Testis (tissue), 3 donors: ENCODE data around the gene DPP3. TPM values are rescaled to one million over a fixed set of nuclear protein-coding genes. Genes with fewer than 3 reads are reported as not detected.

ENCODE experiments used
- DNase-seq: peaks from one replicate; pipeline ENCODE4 v3.0.0-alpha.2; 2019
- H3K27ac ChIP-seq, 2 donors: fragments of 200-600 bp; sonication (generic); one replicate each; pipeline ENCODE4 v1.5.1; 2019
- H3K27me3 ChIP-seq: fragments of 200-600 bp; sonication (generic); one replicate; pipeline ENCODE4 v1.5.1; 2019
- H3K36me3 ChIP-seq: fragments of 200-600 bp; sonication (generic); one replicate; pipeline ENCODE4 v1.5.1; 2017; ENCODE audit warnings: low read depth; ENCODE audit errors: missing control alignments
- H3K4me1 ChIP-seq: fragments of 200-600 bp; sonication (generic); one replicate; pipeline ENCODE4 v1.5.1; 2019
- H3K4me3 ChIP-seq, 2 donors: fragments of 200-600 bp; sonication (generic); one replicate each; pipeline ENCODE4 v1.5.1; 2017 to 2019
- H3K9me3 ChIP-seq: fragments of 200-600 bp; sonication (generic); one replicate; pipeline ENCODE4 v1.5.1; 2017
- POLR2A ChIP-seq: fragments of 450-650 bp; IDR thresholded peaks from one replicate; pipeline ENCODE4 v1.6.1; 2017; ENCODE audit warnings: antibody characterized with exemption, mild to moderate bottlenecking, moderate library complexity
- WGBS, 2 donors: methylation state at CpG; one replicate each; pipeline ENCODE4 v1.1.5; 2018; 5-methylcytosine and 5-hydroxymethylcytosine counted together
- intact Hi-C: fragments of 100-400 bp; cut with DNase I; formaldehyde crosslinking; loops from one replicate; pipeline ENCODE4 v1.15.1; 2023; ENCODE audit warnings: low total_unique reads
- polyA plus RNA-seq: library from polyadenylated mRNA; stranded (reverse); fragments of 350-450 nt; fragmentation: Illumina TruSeq; extraction: RNeasy Lipid Tissue Mini Kit (QIAGEN cat#74804); gene quantifications from one replicate; pipeline ENCODE4 v1.2.3, GENCODE V29; 2014; ENCODE audit warnings: low read depth, low replicate concordance; ENCODE audit not compliant: insufficient read depth
- total RNA-seq, 2 donors: library from RNA; depleted of rRNA; stranded (reverse); fragments of >200 nt; gene quantifications; one replicate each; pipeline ENCODE4 v1.2.3, GENCODE V29; 2016
- TF ChIP-seq, protein P1 (sequence below), 3 experiments: fragments of 450-650 bp in 2 of 3; fragments of 200-600 bp in 1 of 3; sonication (generic) in 1 of 3; IDR thresholded peaks; one replicate each; pipeline ENCODE4 v1.5.1; 2016 to 2019; ENCODE audit warnings: antibody characterized with exemption in 3 of 3, mild to moderate bottlenecking in 2 of 3, moderate library complexity in 1 of 3

The DPP3 gene
- total and polyA plus RNA-seq, 3 donors from 2014 or later, result 24.8 to 31.0 (median 29.3) TPM

DNA sequence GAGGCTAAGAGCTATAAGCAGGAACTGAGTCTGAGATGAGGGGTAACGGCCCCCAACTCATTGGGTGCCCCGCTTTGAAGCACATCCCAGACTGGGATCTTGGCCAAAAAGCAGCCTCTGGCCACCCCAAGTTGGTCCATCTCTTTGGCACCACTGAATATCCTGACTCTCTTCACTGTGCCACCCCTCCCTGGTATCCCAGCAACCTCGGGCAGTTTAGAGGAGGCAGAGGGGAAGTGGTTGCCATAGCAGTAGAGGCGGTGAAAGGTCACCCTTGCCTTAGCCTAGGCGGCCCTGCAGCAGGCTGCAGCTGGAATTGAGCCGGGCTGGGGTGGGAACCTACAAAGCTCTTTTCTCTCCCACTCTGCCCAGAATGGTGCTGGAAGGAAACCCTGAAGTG is 12.5 kb upstream of the DPP3 start:
- TF ChIP-seq POLR2A, result no peak
- TF ChIP-seq, protein P1, sequence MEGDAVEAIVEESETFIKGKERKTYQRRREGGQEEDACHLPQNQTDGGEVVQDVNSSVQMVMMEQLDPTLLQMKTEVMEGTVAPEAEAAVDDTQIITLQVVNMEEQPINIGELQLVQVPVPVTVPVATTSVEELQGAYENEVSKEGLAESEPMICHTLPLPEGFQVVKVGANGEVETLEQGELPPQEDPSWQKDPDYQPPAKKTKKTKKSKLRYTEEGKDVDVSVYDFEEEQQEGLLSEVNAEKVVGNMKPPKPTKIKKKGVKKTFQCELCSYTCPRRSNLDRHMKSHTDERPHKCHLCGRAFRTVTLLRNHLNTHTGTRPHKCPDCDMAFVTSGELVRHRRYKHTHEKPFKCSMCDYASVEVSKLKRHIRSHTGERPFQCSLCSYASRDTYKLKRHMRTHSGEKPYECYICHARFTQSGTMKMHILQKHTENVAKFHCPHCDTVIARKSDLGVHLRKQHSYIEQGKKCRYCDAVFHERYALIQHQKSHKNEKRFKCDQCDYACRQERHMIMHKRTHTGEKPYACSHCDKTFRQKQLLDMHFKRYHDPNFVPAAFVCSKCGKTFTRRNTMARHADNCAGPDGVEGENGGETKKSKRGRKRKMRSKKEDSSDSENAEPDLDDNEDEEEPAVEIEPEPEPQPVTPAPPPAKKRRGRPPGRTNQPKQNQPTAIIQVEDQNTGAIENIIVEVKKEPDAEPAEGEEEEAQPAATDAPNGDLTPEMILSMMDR (IDR thresholded peaks at IDR 0.05), result no peak
- intact Hi-C loops, result no loop called here
- DNase-seq, result peak; percentile 28
- H3K27ac ChIP-seq, result no peak overlapping the region
- H3K27me3 ChIP-seq, result no peaks in the 10 kb centered on the region
- no peaks in the 10 kb centered on the region for H3K36me3 ChIP-seq
- H3K9me3 ChIP-seq, result no peaks in the 10 kb centered on the region
- peaks cover 10% of the 10 kb centered on the region for H3K4me1 ChIP-seq
- peak overlapping the region; percentile 63 to 75 for H3K4me3 ChIP-seq
- WGBS, 2 donors, result 35 to 37% methylated on average over 5 to 6 of the region's 6 CpGs

DNA sequence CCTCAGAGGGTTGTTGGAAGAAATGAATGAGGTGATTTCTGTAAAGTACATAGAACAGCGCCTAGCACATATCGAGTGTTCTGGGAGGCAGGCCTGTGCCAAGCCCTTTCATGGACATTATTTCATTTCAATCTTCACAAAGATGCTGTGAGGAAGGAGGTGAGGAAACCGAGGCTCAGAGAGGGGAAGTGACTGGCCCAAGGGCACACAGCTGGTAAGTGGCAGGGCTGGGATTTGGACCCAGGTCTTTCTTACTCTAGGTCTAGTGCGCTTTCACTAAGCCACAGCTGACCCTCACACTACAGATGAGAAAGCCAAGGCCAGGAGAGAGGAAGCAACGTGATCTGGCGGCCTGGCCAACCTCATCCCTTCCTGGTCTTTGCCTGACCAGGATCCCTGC is 11.5 kb upstream of the DPP3 start:
- Histone ChIP-seq H3K4me3 (no peak overlapping the region), H3K27ac (no peak overlapping the region), H3K4me1 (peaks cover 10% of the 10 kb centered on the region), H3K27me3 (no peaks in the 10 kb centered on the region), H3K36me3 (no peaks in the 10 kb centered on the region), H3K9me3 (no peaks in the 10 kb centered on the region)
- no peak for DNase-seq
- WGBS, 2 donors, result 87 to 91% methylated on average over 6 of the region's 6 CpGs
- intact Hi-C loops, result no loop called here
- no peak for TF ChIP-seq POLR2A
- TF ChIP-seq, protein P1 (IDR thresholded peaks at IDR 0.05), result no peak

DNA sequence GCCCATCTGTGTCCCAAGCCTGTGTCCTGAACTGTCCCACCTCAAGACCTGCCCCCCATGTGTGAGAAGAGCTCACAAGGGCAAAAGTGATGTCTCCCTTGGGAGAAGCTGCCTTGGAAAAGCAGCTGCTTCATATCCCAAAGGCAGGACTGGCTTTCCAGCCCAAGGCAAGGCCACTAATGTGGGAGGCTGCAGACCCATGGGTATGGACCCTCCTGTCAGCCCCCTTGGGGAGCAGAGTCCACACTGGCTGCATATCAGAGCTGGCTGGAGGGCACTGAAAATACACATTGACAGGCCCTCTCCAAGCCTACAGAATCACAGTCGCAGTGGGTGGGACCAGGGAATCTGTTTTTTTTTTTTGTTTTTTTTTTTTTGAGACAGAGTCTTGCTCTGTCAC is 10.8 kb upstream of the DPP3 start:
- 71 to 73% methylated on average over 1 of the region's 1 CpG for WGBS, 2 donors
- intact Hi-C loops, result no loop called here
- no peaks in the 10 kb centered on the region for H3K36me3 ChIP-seq
- H3K27me3 ChIP-seq, result no peaks in the 10 kb centered on the region
- H3K9me3 ChIP-seq, result no peaks in the 10 kb centered on the region
- H3K4me1 ChIP-seq, result peaks cover 10% of the 10 kb centered on the region
- TF ChIP-seq POLR2A, result no peak
- TF ChIP-seq, protein P1 (IDR thresholded peaks at IDR 0.05), result no peak
- H3K4me3 ChIP-seq, result no peak overlapping the region
- no peak overlapping the region for H3K27ac ChIP-seq
- no peak for DNase-seq

DNA sequence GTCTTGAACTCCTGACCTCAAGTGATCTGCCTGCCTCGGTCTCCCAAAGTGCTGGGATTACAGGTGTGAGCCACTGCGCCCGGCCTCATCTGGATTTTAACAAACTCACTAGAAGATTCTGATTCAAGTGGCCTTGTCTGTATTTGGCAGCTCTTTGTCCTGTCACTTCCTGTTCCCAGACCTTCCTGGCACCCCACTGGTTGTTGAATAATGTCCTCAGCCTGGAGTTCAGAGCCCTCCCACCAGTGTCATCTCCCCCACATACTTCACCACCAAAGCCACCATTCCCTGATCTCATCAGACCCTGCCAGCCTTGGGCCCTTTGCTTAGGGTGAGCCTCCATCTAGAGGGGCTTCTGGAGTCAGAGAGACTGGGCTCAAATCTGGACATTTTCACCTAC is 10.2 kb upstream of the DPP3 start:
- 90 to 98% methylated on average over 3 of the region's 3 CpGs for WGBS, 2 donors
- intact Hi-C loops, result no loop called here
- no peaks in the 10 kb centered on the region for H3K36me3 ChIP-seq

DNA sequence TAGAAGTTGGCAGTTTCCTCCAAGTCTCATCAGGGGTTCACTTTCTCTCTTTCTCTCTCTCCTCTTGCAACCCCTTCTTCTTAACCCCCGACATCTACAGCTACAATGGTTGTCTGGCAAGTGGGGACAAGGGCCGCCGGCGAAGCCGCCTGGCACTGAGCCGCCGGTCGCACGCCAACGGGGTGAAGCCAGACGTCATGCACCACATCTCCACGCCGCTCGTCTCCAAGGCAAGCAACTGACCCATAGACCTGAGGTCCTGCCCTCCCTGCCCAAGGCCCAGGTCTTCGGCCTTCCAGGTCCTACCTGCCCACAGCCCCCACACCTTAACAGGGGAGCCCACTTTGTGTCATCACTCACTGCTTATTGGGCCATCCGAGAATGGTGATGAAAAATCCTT is 9.1 kb upstream of the DPP3 start:
- H3K4me3 ChIP-seq, result no peak overlapping the region
- intact Hi-C loops, result no loop called here
- DNase-seq, result no peak
- H3K27ac ChIP-seq, result no peak overlapping the region
- peaks cover 10% of the 10 kb centered on the region for H3K4me1 ChIP-seq
- H3K36me3 ChIP-seq, result no peaks in the 10 kb centered on the region
- TF ChIP-seq POLR2A, result no peak
- TF ChIP-seq, protein P1 (IDR thresholded peaks at IDR 0.05), result no peak
- H3K9me3 ChIP-seq, result no peaks in the 10 kb centered on the region
- WGBS, 2 donors, result 88 to 97% methylated on average over 9 to 16 of the region's 16 CpGs
- no peaks in the 10 kb centered on the region for H3K27me3 ChIP-seq

More for the DNA sequence above, 10.2 kb upstream of the DPP3 start:
- H3K27ac ChIP-seq, result no peak overlapping the region
- peaks cover 10% of the 10 kb centered on the region for H3K4me1 ChIP-seq
- no peaks in the 10 kb centered on the region for H3K9me3 ChIP-seq
- no peaks in the 10 kb centered on the region for H3K27me3 ChIP-seq
- TF ChIP-seq, protein P1 (IDR thresholded peaks at IDR 0.05), result no peak
- TF ChIP-seq POLR2A, result no peak
- H3K4me3 ChIP-seq, result no peak overlapping the region
- no peak for DNase-seq
